Ovary (tissue), 9 donors: ENCODE measurements around the gene DSCAM. TPM values are rescaled to one million over a fixed set of nuclear protein-coding genes. Genes with fewer than 3 reads are reported as not detected.

ENCODE experiments used
- DNase-seq, 5 donors: peaks; one replicate each; pipeline ENCODE4 v3.0.0-alpha.2; 2019 to 2020
- H3K27ac ChIP-seq, 2 donors: fragments of 200-600 bp; one replicate each; pipeline versions ENCODE4 v1.5.1 to v1.8.0; 2019 to 2022
- H3K27me3 ChIP-seq: fragments of 200-600 bp; one replicate; pipeline ENCODE4 v1.8.0; 2022
- H3K36me3 ChIP-seq: fragments of 200-600 bp; sonication (generic); one replicate; pipeline ENCODE4 v1.5.1; 2019
- H3K4me1 ChIP-seq: one replicate; pipeline ENCODE4 v1.8.1; 2013; ENCODE audit warnings: mild to moderate bottlenecking, moderate library complexity; ENCODE audit not compliant: insufficient read depth
- H3K4me3 ChIP-seq: fragments of 200-600 bp; sonication (generic); one replicate; pipeline ENCODE4 v1.5.1; 2017
- H3K9me3 ChIP-seq, 2 donors: fragments of 200-600 bp in 1 of 2; sonication (generic) in 1 of 2; one replicate each; pipeline versions ENCODE4 v1.5.1 to v1.8.1; 2013 to 2019; ENCODE audit warnings: mild to moderate bottlenecking in 1 of 2, moderate library complexity in 1 of 2
- CTCF ChIP-seq, 3 donors: fragments of 450-650 bp in 2 of 3; fragments of 200-600 bp in 1 of 3; IDR thresholded peaks; one replicate each; pipeline versions ENCODE4 v1.5.1 to v1.8.0; 2016 to 2022; ENCODE audit warnings: antibody characterized with exemption in 3 of 3, mild to moderate bottlenecking in 1 of 3
- EP300 ChIP-seq: sonication (generic); formaldehyde crosslinking; IDR thresholded peaks from one replicate; pipeline ENCODE4 v1.6.1; 2017; ENCODE audit warnings: antibody characterized with exemption
- POLR2A ChIP-seq: fragments of 450-650 bp; IDR thresholded peaks from one replicate; pipeline ENCODE4 v1.6.1; 2017; ENCODE audit warnings: antibody characterized with exemption, mild to moderate bottlenecking, moderate library complexity
- WGBS, 3 donors: extraction: QIAGEN DNeasy Blood & Tissue Kit in 1 of 3; methylation state at CpG; one replicate each; pipeline versions ENCODE4 v1.1.5 to v1.1.7; 2013 to 2017; 5-methylcytosine and 5-hydroxymethylcytosine counted together
- intact Hi-C, 4 donors: fragments of 100-400 bp; cut with DNase I; formaldehyde crosslinking; loops; one replicate each; pipeline versions ENCODE4 v1.11.0 to v1.15.1; 2022 to 2023
- polyA plus RNA-seq, 2 donors: library from polyadenylated mRNA; stranded (reverse); fragments of 200-250 nt in 1 of 2; fragments of 350-450 nt in 1 of 2; fragmentation: Illumina TruSeq in 1 of 2; extraction: RNeasy Lipid Tissue Mini Kit (QIAGEN cat#74804) in 1 of 2; gene quantifications; one replicate each; pipeline ENCODE4 v1.2.3, GENCODE V29; 2013 to 2014
- total RNA-seq, 7 donors: library from RNA; depleted of rRNA in 2 of 7; stranded (reverse); fragments of >200 nt in 2 of 7; fragmentation: NEBNext Ultra II Directional in 3 of 7; extraction: Animal tissue kit (Norgen Biotek cat#: 25700) in 3 of 7; gene quantifications; one replicate each; pipeline versions ENCODE4 v1.1.0 to v1.2.4, GENCODE V29; 2016 to 2023
- donor health status: DM: no; HTN: no; CAD: no; lungs with moderate emphysema.
- donor health status: DM: no; HTN: no; CAD: no.
- donor health status: Bipolar disorder and iron deficiency.
- donor health status: DM: yes; HTN: yes; CAD: no.
- donor health status: DM: no; HTN: no; CAD: no.
- donor health status: DM: yes; HTN: yes; CAD: no.

DSCAM gene
- total and polyA plus RNA-seq, 9 donors, result under 0.01 to 0.12 (median 0.04) TPM; not detected in 5

GRCh38 chr21:40047993-40048730, 798.8 kb downstream of the DSCAM start:
- WGBS, 3 donors, result 35 to 41% (median 41%) methylated on average over 5 of the region's 5 CpGs
- Histone ChIP-seq H3K27ac (no peak overlapping the region), H3K27me3 (no peaks in the 10 kb centered on the region), H3K4me1 (no peaks in the 10 kb centered on the region), H3K36me3 (no peaks in the 10 kb centered on the region), H3K4me3 (no peak overlapping the region), H3K9me3 (no peaks in the 10 kb centered on the region)
- TF ChIP-seq EP300, result no peak
- TF ChIP-seq CTCF (IDR thresholded peaks at IDR 0.05), result no peak
- TF ChIP-seq POLR2A, result no peak
- DNase-seq, result no peak
- intact Hi-C loops, result no loop called here

- no peak overlapping the region for H3K27ac ChIP-seq
- H3K4me1 ChIP-seq, result no peaks in the 10 kb centered on the region
- H3K36me3 ChIP-seq, result no peaks in the 10 kb centered on the region
- DNase-seq, result no peak
- no peaks in the 10 kb centered on the region for H3K27me3 ChIP-seq
- H3K9me3 ChIP-seq, result no peaks in the 10 kb centered on the region
- TF ChIP-seq CTCF (IDR thresholded peaks at IDR 0.05), result no peak
- TF ChIP-seq POLR2A, result no peak
- TF ChIP-seq EP300, result no peak
- intact Hi-C loops, result no loop called here
- no peak overlapping the region for H3K4me3 ChIP-seq
- 11 to 29% (median 29%) methylated on average over 2 of the region's 2 CpGs for WGBS, 3 donors
Measured at GRCh38 chr21:40047211-40047610, 799.7 kb downstream of the DSCAM start.

GRCh38 chr21:40043866-40044265, 803.1 kb downstream of the DSCAM start:
- intact Hi-C loops, result no loop called here

GRCh38 chr21:40043423-40043822, 803.5 kb downstream of the DSCAM start:
- no peaks in the 10 kb centered on the region for H3K36me3 ChIP-seq
- H3K27ac ChIP-seq, result no peak overlapping the region
- H3K9me3 ChIP-seq, result no peaks in the 10 kb centered on the region
- no peak overlapping the region for H3K4me3 ChIP-seq
- intact Hi-C loops, result no loop called here
- DNase-seq, result no peak
- 68 to 77% (median 74%) methylated on average over 4 of the region's 4 CpGs for WGBS, 3 donors
- TF ChIP-seq POLR2A (no peak), CTCF (IDR thresholded peaks at IDR 0.05) (no peak), EP300 (no peak)
- H3K4me1 ChIP-seq, result no peaks in the 10 kb centered on the region
- no peaks in the 10 kb centered on the region for H3K27me3 ChIP-seq

More at GRCh38 chr21:40043866-40044265, 803.1 kb downstream of the DSCAM start:
- Histone ChIP-seq H3K9me3 (no peaks in the 10 kb centered on the region), H3K4me1 (no peaks in the 10 kb centered on the region), H3K4me3 (no peak overlapping the region), H3K36me3 (no peaks in the 10 kb centered on the region), H3K27me3 (no peaks in the 10 kb centered on the region), H3K27ac (no peak overlapping the region)
- no peak for DNase-seq
- TF ChIP-seq EP300, result no peak
- TF ChIP-seq POLR2A, result no peak
- no peak for TF ChIP-seq CTCF (IDR thresholded peaks at IDR 0.05)
- WGBS, 3 donors, result 91 to 93% (median 92%) methylated on average over 12 of the region's 12 CpGs
